HepG2 (cell line): ENCODE data around the gene ARHGAP9. TPM values are rescaled to one million over a fixed set of nuclear protein-coding genes. Genes with fewer than 3 reads are reported as not detected.

Source experiments
- BCL3 ChIP-seq: sonication (generic); formaldehyde crosslinking; IDR thresholded peaks from 2 replicates; pipeline ENCODE4 v1.5.1; 2020; ENCODE audit warnings: mild to moderate bottlenecking, missing genetic modification reagents, moderate library complexity
- ELF1 ChIP-seq: sonication (generic); formaldehyde crosslinking; IDR thresholded peaks from 2 replicates; pipeline ENCODE4 v1.4.0; 2020; ENCODE audit warnings: missing genetic modification reagents
- GTF3A ChIP-seq: sonication (generic); formaldehyde crosslinking; conservative IDR thresholded peaks from 2 replicates; pipeline ENCODE4 v1.4.0; 2020; ENCODE audit warnings: mild to moderate bottlenecking, missing genetic modification reagents
- JUNB ChIP-seq: sonication (generic); formaldehyde crosslinking; IDR thresholded peaks from 2 replicates; pipeline ENCODE4 v1.8.0; 2022; ENCODE audit warnings: missing genetic modification reagents, mild to moderate bottlenecking, borderline replicate concordance
- MAX ChIP-seq: IDR thresholded peaks from 2 replicates; pipeline ENCODE4 v1.6.1; 2012; ENCODE audit warnings: inconsistent platforms
- MED8 ChIP-seq: sonication (generic); formaldehyde crosslinking; IDR thresholded peaks from 2 replicates; pipeline ENCODE4 v1.8.1; 2023; ENCODE audit warnings: mild to moderate bottlenecking, missing genetic modification reagents; ENCODE audit not compliant: insufficient replicate concordance
- PBX2 ChIP-seq: IDR thresholded peaks from 2 replicates; pipeline ENCODE4 v1.6.1; 2016; ENCODE audit warnings: control low read depth
- PHF20 ChIP-seq: sonication (generic); formaldehyde crosslinking; IDR thresholded peaks from 2 replicates; pipeline ENCODE4 v1.5.0; 2020; ENCODE audit warnings: mild to moderate bottlenecking, missing genetic modification reagents
- RAD51 ChIP-seq: fragments of 450-650 bp; IDR thresholded peaks from 2 replicates; pipeline ENCODE4 v1.6.1; 2016; ENCODE audit warnings: borderline replicate concordance
- RFX1 ChIP-seq: fragments of 450-650 bp; IDR thresholded peaks from 2 replicates; pipeline ENCODE4 v1.6.1; 2017
- RFX5 ChIP-seq: IDR thresholded peaks from 2 replicates; pipeline ENCODE4 v1.6.1; 2011; ENCODE audit warnings: low read depth, low read length, improper control_type of control experiment
- RFXAP ChIP-seq: sonication (generic); formaldehyde crosslinking; IDR thresholded peaks from 2 replicates; pipeline ENCODE4 v1.4.0; 2020; ENCODE audit warnings: missing genetic modification reagents, borderline replicate concordance
- SRF ChIP-seq: IDR thresholded peaks from 2 replicates; pipeline ENCODE4 v1.6.1; 2011; ENCODE audit warnings: mild to moderate bottlenecking, low read depth, low read length, moderate library complexity
- ZBTB14 ChIP-seq: sonication (generic); formaldehyde crosslinking; IDR thresholded peaks from 2 replicates; pipeline ENCODE4 v1.4.0; 2020; ENCODE audit warnings: missing genetic modification reagents
- ZBTB3 ChIP-seq: sonication (generic); formaldehyde crosslinking; IDR thresholded peaks from 2 replicates; pipeline ENCODE4 v1.4.0; 2020; ENCODE audit warnings: low read depth, mild to moderate bottlenecking, moderate library complexity, missing genetic modification reagents, borderline replicate concordance
- ZBTB33 ChIP-seq: sonication (generic); formaldehyde crosslinking; IDR thresholded peaks from 2 replicates; pipeline ENCODE4 v1.4.0; 2020; ENCODE audit warnings: missing genetic modification reagents
- ZC3H13 ChIP-seq: sonication (generic); formaldehyde crosslinking; IDR thresholded peaks from 2 replicates; pipeline ENCODE4 v1.8.1; 2023; ENCODE audit warnings: mild to moderate bottlenecking, missing genetic modification reagents, moderate library complexity
- ZNF292 ChIP-seq: sonication (generic); formaldehyde crosslinking; IDR thresholded peaks from 2 replicates; pipeline ENCODE4 v1.8.1; 2022; ENCODE audit warnings: mild to moderate bottlenecking, low read depth, missing genetic modification reagents, borderline replicate concordance
- ZNF331 ChIP-seq: sonication (generic); formaldehyde crosslinking; IDR thresholded peaks from 2 replicates; pipeline ENCODE4 v1.4.0; 2020; ENCODE audit warnings: missing genetic modification reagents
- ZNF33B ChIP-seq: sonication (generic); formaldehyde crosslinking; IDR thresholded peaks from 2 replicates; pipeline ENCODE4 v1.5.1; 2020; ENCODE audit warnings: mild to moderate bottlenecking, missing genetic modification reagents
- ZNF343 ChIP-seq: sonication (generic); formaldehyde crosslinking; IDR thresholded peaks from 2 replicates; pipeline ENCODE4 v1.4.0; 2020; ENCODE audit warnings: mild to moderate bottlenecking, missing genetic modification reagents
- ZNF510 ChIP-seq: sonication (generic); formaldehyde crosslinking; IDR thresholded peaks from 2 replicates; pipeline ENCODE4 v1.4.0; 2020; ENCODE audit warnings: low read depth, mild to moderate bottlenecking, missing genetic modification reagents
- ZNF598 ChIP-seq: sonication (generic); formaldehyde crosslinking; IDR thresholded peaks from 2 replicates; pipeline ENCODE4 v1.5.1; 2020; ENCODE audit warnings: mild to moderate bottlenecking, missing genetic modification reagents, borderline replicate concordance
- ZNF747 ChIP-seq: sonication (generic); formaldehyde crosslinking; IDR thresholded peaks from 2 replicates; pipeline ENCODE4 v1.8.1; 2023; ENCODE audit warnings: missing genetic modification reagents, mild to moderate bottlenecking, borderline replicate concordance
- ZSCAN12 ChIP-seq: sonication (generic); formaldehyde crosslinking; IDR thresholded peaks from 2 replicates; pipeline ENCODE4 v1.9.0; 2021; ENCODE audit warnings: mild to moderate bottlenecking, missing genetic modification reagents
- polyA plus RNA-seq, 8 experiments: library from polyadenylated mRNA; depleted of rRNA in 3 of 8; stranded (reverse) in 7 of 8; unstranded in 1 of 8; fragments of >200 nt; fragmentation: Illumina TruSeq in 4 of 8; extraction: Trizol in 4 of 8; gene quantifications; 2 replicates each; pipeline versions ENCODE4 v1.2.1 to v1.2.3, GENCODE V29; 2011 to 2016; ENCODE audit warnings: low read depth in 4 of 8, missing spikeins in 1 of 8, mixed read lengths in 1 of 8; ENCODE audit not compliant: insufficient read depth in 1 of 8
- total RNA-seq, 5 experiments: library from RNA; depleted of rRNA; stranded (reverse); fragments of >200 nt; fragmentation: Illumina TruSeq; extraction: Trizol; gene quantifications; 2 replicates each; pipeline ENCODE4 v1.2.3, GENCODE V29; 2016; ENCODE audit warnings: low read depth in 1 of 5

ARHGAP9 gene
- total and polyA plus RNA-seq, 2 of the 13 experiments (the other 11 are each of a cell fraction or from before 2014, with no cell fraction given) = 0.18 to 1.2 TPM

GRCh38 chr12:57454566-57455373 is 24.9 kb downstream of the ARHGAP9 start, which contains the start of gene INHBE (continued):
- TF ChIP-seq ELF1 (no peak), BCL3 (CRISPR knock-in tag) (peak; percentile 56; the same call in 1 of the 2 replicates), ZNF598 (0 out of 2 replicates have a peak, but pooled peaks have one; percentile 15), RFX1 (no peak), MED8 (CRISPR knock-in tag) (peak; percentile 12), ZNF510 (CRISPR knock-in tag) (no peak), ZBTB3 (CRISPR knock-in tag) (no peak), MAX (no peak), PHF20 (CRISPR knock-in tag) (no peak; the same call in 1 of the 2 replicates), JUNB (CRISPR knock-in tag) (peak; percentile 54; the same call in 1 of the 2 replicates), ZC3H13 (CRISPR knock-in tag) (0 out of 2 replicates have a peak, but pooled peaks have one; percentile 61), PBX2 (CRISPR knock-in tag) (peak; percentile 96), ZBTB33 (CRISPR knock-in tag) (no peak; the same call in 1 of the 2 replicates), SRF (peak; percentile 54; the same call in 1 of the 2 replicates), RFX5 (no peak), RFXAP (CRISPR knock-in tag) (no peak), ZNF33B (CRISPR knock-in tag) (no peak), ZSCAN12 (CRISPR knock-in tag) (no peak), RAD51 (no peak), ZNF331 (CRISPR knock-in tag) (peak; percentile 73; the same call in 1 of the 2 replicates), ZBTB14 (CRISPR knock-in tag) (no peak), ZNF747 (CRISPR knock-in tag) (no peak; the same call in 1 of the 2 replicates), ZNF343 (peak; percentile 65; the same call in 1 of the 2 replicates), GTF3A (CRISPR knock-in tag) (no peak), ZNF292 (CRISPR knock-in tag) (peak; percentile 88; the same call in 1 of the 2 replicates)
